ENCODE data around the gene DAPK2.

DNA sequence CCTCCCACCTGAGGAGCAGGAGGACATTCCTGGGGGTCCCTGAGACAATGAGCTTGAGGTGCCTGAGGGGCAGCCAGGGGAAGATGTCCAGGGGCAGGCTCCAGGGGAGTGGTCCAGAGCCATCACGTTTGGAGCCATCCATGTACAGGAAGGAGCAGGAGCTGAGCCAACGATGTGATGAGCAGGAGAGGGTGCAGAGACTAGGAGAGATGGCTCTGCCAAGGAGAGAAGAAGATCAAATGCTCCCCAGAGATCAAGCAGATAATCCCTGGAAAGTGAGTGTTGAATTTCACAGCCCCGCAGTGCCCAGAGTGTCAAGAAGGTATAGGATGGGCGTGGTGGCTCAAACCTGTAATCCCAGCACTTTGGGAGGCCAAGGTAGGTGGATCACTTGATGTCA, 114.7 kb downstream of the DAPK2 start:
- TF ChIP-seq CTCF (IDR thresholded peaks at IDR 0.05; ENCODE audit: low read length) (no peak), EZH2phosphoT487 (IDR thresholded peaks at IDR 0.05; ENCODE audit: low read length) (no peak)
